Fibroblast of the aortic adventitia (primary cell): Measurements from ENCODE around the gene CCNF. TPM values are rescaled to one million over a fixed set of nuclear protein-coding genes. Genes with fewer than 3 reads are reported as not detected.

ENCODE experiments used
- DNase-seq: peaks from one replicate; pipeline ENCODE4 v3.0.0-alpha.2; 2010; ENCODE audit warnings: low read depth
- H3K4me3 ChIP-seq: 2 replicates; pipeline ENCODE4 v1.5.1; 2011; ENCODE audit warnings: low read depth, mild to moderate bottlenecking, control low read depth, low read length, moderate library complexity
- total RNA-seq: library from RNA; depleted of rRNA; stranded (reverse); fragments of >200 nt; gene quantifications from 2 replicates; pipeline ENCODE4 v1.2.3, GENCODE V29; 2012; ENCODE audit warnings: low replicate concordance
- TF ChIP-seq, protein P1 (sequence below): IDR thresholded peaks from 2 replicates; pipeline ENCODE4 v1.5.1; 2011; ENCODE audit warnings: mild to moderate bottlenecking, low read length, control low read depth, inconsistent platforms; ENCODE audit not compliant: insufficient read depth

Gene CCNF
- total RNA-seq, 1 donor: 21.1 TPM

DNA sequence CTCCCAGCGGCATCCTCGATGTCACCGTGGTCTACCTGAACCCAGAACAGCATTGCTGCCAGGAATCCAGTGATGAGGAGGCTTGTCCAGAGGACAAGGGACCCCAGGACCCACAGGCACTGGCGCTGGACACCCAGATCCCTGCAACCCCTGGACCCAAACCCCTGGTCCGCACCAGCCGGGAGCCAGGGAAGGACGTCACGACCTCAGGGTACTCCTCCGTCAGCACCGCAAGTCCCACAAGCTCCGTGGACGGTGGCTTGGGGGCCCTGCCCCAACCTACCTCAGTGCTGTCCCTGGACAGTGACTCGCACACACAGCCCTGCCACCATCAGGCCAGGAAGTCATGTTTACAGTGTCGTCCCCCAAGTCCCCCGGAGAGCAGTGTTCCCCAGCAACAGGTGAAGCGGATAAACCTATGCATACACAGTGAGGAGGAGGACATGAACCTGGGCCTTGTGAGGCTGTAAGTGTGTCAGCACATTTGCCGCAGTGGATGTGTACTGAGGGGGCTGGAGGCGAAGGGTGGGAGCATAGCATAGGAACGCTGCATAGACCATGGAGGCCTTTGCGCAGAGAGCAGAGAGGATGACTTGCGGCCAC is 27.4 kb downstream of the CCNF start:
- DNase-seq: no peak
- TF ChIP-seq, protein P1, sequence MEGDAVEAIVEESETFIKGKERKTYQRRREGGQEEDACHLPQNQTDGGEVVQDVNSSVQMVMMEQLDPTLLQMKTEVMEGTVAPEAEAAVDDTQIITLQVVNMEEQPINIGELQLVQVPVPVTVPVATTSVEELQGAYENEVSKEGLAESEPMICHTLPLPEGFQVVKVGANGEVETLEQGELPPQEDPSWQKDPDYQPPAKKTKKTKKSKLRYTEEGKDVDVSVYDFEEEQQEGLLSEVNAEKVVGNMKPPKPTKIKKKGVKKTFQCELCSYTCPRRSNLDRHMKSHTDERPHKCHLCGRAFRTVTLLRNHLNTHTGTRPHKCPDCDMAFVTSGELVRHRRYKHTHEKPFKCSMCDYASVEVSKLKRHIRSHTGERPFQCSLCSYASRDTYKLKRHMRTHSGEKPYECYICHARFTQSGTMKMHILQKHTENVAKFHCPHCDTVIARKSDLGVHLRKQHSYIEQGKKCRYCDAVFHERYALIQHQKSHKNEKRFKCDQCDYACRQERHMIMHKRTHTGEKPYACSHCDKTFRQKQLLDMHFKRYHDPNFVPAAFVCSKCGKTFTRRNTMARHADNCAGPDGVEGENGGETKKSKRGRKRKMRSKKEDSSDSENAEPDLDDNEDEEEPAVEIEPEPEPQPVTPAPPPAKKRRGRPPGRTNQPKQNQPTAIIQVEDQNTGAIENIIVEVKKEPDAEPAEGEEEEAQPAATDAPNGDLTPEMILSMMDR: no peak
- no peak overlapping the region for H3K4me3 ChIP-seq

GRCh38 chr16:2457267-2457666 is 28.0 kb downstream of the CCNF start:
- no peak for DNase-seq
- TF ChIP-seq, protein P1: no peak
- no peak overlapping the region for H3K4me3 ChIP-seq

- DNase-seq: no peak
- TF ChIP-seq, protein P1: no peak
- H3K4me3 ChIP-seq: no peak overlapping the region
These were observed 28.7 kb downstream of the CCNF start for GRCh38 chr16:2457946-2458345.

GRCh38 chr16:2458887-2459646 is 29.8 kb downstream of the CCNF start:
- no peak for DNase-seq
- peak overlapping the region; percentile 71 for H3K4me3 ChIP-seq
- TF ChIP-seq, protein P1: no peak

DNA sequence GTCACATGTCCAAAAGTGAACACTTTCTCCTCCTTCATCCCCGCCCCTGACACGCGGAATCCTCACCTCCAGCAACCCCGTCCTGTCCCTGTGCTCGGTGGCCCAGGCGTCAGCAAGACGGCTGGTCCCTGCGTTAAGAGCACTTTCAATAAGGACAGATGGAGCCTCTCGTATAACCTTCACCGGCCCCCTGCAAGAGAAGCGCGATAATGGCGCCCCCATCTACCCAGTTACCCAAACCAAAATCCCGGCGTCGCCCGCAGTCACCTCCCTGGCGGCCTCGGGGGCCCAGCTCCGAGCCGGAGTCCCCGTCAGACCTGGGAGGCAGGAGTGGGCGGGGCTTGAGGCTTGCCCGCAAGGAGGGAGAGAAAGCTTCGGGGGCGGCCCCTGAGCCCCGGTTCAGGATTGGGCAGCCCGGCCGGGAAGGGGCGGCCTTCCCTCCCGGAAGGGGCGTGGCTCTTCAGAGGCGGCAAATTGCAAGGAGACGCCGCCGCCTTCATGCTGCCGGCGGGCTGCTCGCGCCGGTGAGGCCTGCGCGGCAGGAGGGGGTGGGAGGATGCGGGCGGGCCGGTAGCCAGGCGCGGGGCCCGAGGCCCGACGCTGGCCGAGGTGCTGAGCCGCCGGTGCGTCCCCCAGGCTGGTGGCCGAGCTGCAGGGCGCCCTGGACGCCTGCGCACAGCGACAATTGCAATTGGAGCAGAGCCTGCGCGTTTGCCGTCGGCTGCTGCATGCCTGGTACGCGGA is 30.6 kb downstream of the CCNF start, which contains the start of gene TEDC2:
Gene TEDC2 (plus strand): TSS at position 463 of the 744 bp plus-strand sequence. CDS start 36 bp downstream, at position 499.
- TF ChIP-seq, protein P1: no peak
- DNase-seq: peak; percentile 83
- H3K4me3 ChIP-seq: peak within 1 kb of the TSS; percentile 71

DNA sequence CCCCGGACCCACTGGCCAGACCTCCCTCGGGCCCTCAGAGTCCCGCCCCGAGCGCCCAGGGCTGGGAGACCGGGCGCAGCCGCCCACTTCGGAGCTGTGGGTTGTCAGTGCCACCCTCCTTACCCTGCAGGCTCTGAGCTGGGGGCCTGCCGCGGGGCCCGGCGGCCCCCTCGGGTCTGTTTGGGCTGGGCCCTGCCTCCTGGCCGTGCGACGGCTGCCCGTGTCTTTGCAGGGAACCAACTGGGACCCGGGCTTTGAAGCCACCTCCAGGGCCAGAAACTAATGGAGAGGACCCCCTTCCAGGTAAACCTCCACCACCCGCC is 31.1 kb downstream of the CCNF start:
- TF ChIP-seq, protein P1: no peak

More for the DNA sequence above, 31.1 kb downstream of the CCNF start:
- H3K4me3 ChIP-seq: peak overlapping the region; percentile 71
- no peak for DNase-seq
